GM19035 (cell line): Measurements from ENCODE around the gene SERPINA6.
"Not testable (repeated sequence)": the region's sequence is repeated elsewhere in the genome, so short reads cannot be mapped to it uniquely, and the experiment has no call there.

Source experiments
- ATAC-seq: cut with Tn5 transposase; IDR thresholded peaks from one replicate; pipeline ENCODE4 v1.9.1; 2021; ENCODE audit not compliant: unreplicated experiment

The SERPINA6 gene

GRCh38 chr14:94355191-94355794 is 32.2 kb upstream of the SERPINA6 start:
- no peak for ATAC-seq

GRCh38 chr14:94354638-94355185 is 31.6 kb upstream of the SERPINA6 start:
- ATAC-seq: no peak

GRCh38 chr14:94354190-94354589 is 31.1 kb upstream of the SERPINA6 start:
- ATAC-seq: not testable (repeated sequence)

GRCh38 chr14:94349276-94349675 is 26.1 kb upstream of the SERPINA6 start:
- ATAC-seq: no peak

- no peak for ATAC-seq
Observed at GRCh38 chr14:94348836-94349235, 25.7 kb upstream of the SERPINA6 start.

- ATAC-seq: peak; percentile 19
Observed at GRCh38 chr14:94346841-94347240, 23.7 kb upstream of the SERPINA6 start.

GRCh38 chr14:94346065-94346786 is 23.1 kb upstream of the SERPINA6 start:
- peak; percentile 70 for ATAC-seq

- ATAC-seq: no peak
Observed at GRCh38 chr14:94345344-94346064, 22.4 kb upstream of the SERPINA6 start.

GRCh38 chr14:94344389-94344788 is 21.3 kb upstream of the SERPINA6 start:
- no peak for ATAC-seq

- ATAC-seq: no peak
Observed at GRCh38 chr14:94343238-94344005, 20.3 kb upstream of the SERPINA6 start.

- ATAC-seq: no peak
Observed at GRCh38 chr14:94342334-94342934, 19.3 kb upstream of the SERPINA6 start.

- ATAC-seq: no peak
Observed at GRCh38 chr14:94341656-94342333, 18.7 kb upstream of the SERPINA6 start.

- no peak for ATAC-seq
Observed at GRCh38 chr14:94340533-94340932, 17.4 kb upstream of the SERPINA6 start.

GRCh38 chr14:94338023-94338422 is 14.9 kb upstream of the SERPINA6 start:
- ATAC-seq: no peak

- ATAC-seq: no peak
Observed at GRCh38 chr14:94337274-94337673, 14.1 kb upstream of the SERPINA6 start.

- ATAC-seq: no peak
Observed at GRCh38 chr14:94334872-94335271, 11.7 kb upstream of the SERPINA6 start.

- no peak for ATAC-seq
Observed at GRCh38 chr14:94332587-94332986, 9.5 kb upstream of the SERPINA6 start.

- ATAC-seq: no peak
Observed at GRCh38 chr14:94332063-94332583, 9.0 kb upstream of the SERPINA6 start.

- ATAC-seq: no peak
Observed at GRCh38 chr14:94331462-94331861, 8.3 kb upstream of the SERPINA6 start.

GRCh38 chr14:94330857-94331256 is 7.7 kb upstream of the SERPINA6 start:
- ATAC-seq: no peak
